GM11168 (cell line): Measurements from ENCODE around the gene TMUB1.

Experiments used
- in situ Hi-C: fragments of 300-500 bp; cut with MboI; formaldehyde crosslinking; loops from one replicate; pipeline ENCODE4 v1.12.0; 2022; ENCODE audit warnings: low sequenced_read_pairs; ENCODE audit not compliant: unreplicated experiment

Gene TMUB1

GRCh38 chr7:151038951-151039849, 44.1 kb downstream of the TMUB1 start:
- in situ Hi-C loops, result no loop called here

DNA sequence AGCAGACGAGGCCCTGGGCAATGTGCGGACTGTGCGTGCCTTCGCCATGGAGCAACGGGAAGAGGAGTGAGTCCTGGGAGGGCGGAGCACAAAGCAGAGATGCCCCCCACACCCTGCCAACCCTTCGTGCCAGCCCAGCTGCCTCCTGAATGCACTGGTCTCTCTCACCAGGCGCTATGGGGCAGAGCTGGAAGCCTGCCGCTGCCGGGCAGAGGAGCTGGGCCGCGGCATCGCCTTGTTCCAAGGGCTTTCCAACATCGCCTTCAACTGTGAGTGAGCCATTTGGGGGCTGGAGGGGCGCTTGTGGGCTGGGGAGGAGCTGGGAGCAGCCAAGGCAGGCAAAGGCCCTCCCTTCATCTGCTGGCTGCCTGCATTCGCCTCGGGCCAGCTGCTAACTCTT, 47.4 kb downstream of the TMUB1 start:
- in situ Hi-C loops, result no loop called here

GRCh38 chr7:151035026-151035717, 48.1 kb downstream of the TMUB1 start:
- in situ Hi-C loops, result no loop called here

DNA sequence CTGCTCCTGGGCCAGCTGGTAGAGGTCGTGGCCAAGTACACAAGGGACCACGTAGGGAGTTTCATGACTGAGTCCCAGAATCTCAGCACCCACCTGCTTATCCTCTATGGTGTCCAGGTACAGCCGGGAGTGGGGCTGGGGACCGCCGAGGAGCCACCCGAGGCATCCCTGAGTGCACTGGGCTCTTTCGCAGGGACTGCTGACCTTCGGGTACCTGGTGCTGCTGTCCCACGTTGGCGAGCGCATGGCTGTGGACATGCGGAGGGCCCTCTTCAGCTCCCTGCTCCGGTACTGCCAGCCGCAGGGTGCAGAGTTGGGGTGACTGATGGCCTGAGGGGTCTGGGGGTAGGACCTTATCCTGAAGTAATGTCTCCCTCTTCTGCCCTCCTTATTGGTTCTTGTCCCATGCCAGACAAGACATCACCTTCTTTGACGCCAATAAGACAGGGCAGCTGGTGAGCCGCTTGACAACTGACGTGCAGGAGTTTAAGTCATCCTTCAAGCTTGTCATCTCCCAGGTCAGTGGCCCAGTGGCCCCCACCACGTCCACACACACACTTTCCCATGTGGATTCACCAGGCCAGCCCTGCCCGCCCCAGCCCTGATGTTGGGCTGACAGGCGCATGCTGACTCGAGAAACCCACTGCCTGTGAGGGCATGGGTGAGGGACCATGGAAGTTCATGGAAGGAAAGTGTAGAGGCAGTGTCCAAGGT, 48.8 kb downstream of the TMUB1 start:
- in situ Hi-C loops, result no loop called here

DNA sequence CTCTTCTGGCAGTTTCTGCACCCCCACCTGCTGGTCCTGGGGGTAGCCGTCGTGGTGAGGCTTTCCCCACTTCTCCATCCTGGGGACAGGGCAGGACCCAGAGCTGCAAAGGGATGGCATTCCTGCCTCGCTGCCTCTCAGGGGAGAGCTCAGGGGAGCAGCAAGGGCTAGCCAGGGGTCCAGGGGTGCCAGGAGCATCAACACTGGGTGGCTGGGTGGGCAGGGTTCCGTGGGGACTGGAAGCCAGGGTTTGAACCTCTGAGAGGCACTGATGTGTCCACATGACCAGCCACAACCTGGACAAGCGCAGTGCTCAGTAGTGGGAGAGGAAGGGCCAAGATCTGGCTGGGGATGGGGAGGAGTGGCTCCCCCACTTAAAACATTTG, 49.4 kb downstream of the TMUB1 start:
- in situ Hi-C loops, result no loop called here

GRCh38 chr7:151032936-151033863, 50.1 kb downstream of the TMUB1 start:
- in situ Hi-C loops, result no loop called here
